Measurements from ENCODE around the gene CAMTA1. TPM values are rescaled to one million over a fixed set of nuclear protein-coding genes. Genes with fewer than 3 reads are reported as not detected.

The CAMTA1 gene
- total RNA-seq, 6 experiments from 2014 or later, result 78.1 to 96.6 (median 86.1) TPM

DNA sequence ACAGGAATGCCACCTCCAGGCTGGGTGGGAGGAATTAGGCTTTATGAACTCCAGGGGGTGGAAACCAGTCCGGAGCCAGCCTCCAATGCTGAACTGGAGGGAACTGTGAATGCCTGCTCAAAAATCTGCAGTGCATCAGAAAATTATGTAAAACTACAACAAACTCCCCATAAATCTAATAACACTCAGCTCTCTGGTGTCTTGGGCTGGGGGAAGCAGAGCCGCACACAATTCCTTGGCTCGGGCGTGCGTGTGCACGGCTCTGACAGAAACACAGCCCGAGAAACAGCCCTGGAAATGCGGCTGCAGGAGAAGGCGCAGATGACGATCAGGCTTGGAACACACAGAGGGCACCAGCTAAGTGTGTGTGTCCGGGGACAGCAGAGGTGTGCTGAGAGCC is 858.3 kb downstream of the CAMTA1 start:
- TF ChIP-seq CTCF (IDR thresholded peaks at IDR 0.05), result no peak
- Mint-ChIP-seq H3K9me3 (no peaks in the 10 kb centered on the region), H3K27me3 (ENCODE audit: insufficient read depth) (peaks cover 9% of the 10 kb centered on the region), H3K36me3 (ENCODE audit: low read depth) (no peaks in the 10 kb centered on the region), H3K4me1 (ENCODE audit: low read depth) (peaks cover 9% of the 10 kb centered on the region; the same call in 1 of the 2 replicates), H3K4me3 (no peak overlapping the region), H3K27ac (no peak overlapping the region)
- DNase-seq, result no peak

DNA sequence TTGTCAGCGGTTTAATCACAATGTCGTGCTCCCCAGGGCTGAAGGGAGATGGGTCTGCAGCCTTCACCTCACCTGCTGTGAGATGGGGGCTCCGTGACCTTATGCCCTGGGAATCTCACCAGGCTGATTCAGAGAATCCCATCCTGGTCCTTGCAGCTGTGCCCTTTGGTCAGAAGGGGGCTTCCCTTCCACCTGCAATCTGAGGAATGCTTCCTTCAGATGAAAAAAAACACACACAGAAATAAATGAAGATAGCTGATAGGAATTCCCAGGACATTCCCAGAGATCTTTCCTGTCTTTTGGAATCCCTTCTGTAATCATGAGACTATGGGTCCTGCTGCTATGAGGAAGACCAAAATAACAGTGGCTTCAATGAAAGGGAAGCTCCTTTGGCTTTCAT is 858.8 kb downstream of the CAMTA1 start:
- TF ChIP-seq CTCF (IDR thresholded peaks at IDR 0.05), result no peak
- H3K27me3 Mint-ChIP-seq (ENCODE audit: insufficient read depth), result peaks cover 9% of the 10 kb centered on the region
- H3K27ac Mint-ChIP-seq, result no peak overlapping the region
- H3K9me3 Mint-ChIP-seq, result no peaks in the 10 kb centered on the region
- DNase-seq, result no peak
- no peaks in the 10 kb centered on the region for H3K36me3 Mint-ChIP-seq (ENCODE audit: low read depth)
- peaks cover 9% of the 10 kb centered on the region; the same call in 1 of the 2 replicates for H3K4me1 Mint-ChIP-seq (ENCODE audit: low read depth)
- H3K4me3 Mint-ChIP-seq, result no peak overlapping the region

DNA sequence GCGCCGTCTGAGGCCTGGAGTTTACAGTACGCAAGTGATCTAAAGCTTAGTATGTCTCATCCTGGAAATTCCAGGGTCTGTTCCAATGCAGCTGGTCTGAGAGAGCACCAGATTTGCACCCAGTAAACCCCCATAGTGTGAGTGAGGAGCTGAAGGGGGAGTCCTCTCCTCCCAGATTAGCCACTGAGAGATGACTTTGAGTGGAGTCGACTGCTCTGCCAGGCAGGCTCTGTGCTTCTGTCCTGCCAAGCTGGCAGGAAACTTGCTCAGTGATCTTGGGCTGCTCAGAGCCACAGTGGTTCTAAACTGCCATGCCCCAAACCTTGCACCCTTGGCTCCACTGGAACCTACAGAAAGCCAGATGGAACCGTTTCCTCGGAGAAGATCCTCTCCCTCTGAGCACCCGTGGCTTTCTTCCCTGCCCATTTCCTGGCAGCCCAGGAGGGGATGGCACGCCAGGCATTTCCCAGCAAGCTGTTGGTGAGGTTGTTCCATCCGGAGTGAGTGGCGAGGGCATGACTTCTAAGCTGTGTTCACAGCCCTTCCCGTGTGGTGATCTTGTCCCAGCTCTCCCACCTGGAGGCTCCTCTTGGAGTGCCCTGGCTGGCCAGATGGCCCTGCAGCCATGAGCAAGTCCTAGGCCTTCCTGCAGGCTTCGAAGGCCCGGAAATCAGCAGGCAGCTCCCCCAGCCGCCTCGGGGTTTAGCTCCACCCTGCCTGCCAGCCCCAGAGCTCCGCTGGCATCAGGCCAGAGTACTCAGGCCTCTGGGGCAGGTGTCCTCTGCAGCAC is 859.9 kb downstream of the CAMTA1 start:
- H3K27ac Mint-ChIP-seq, result no peak overlapping the region
- H3K36me3 Mint-ChIP-seq (ENCODE audit: low read depth), result no peaks in the 10 kb centered on the region
- H3K4me3 Mint-ChIP-seq, result no peak overlapping the region
- H3K9me3 Mint-ChIP-seq, result no peaks in the 10 kb centered on the region
- H3K4me1 Mint-ChIP-seq (ENCODE audit: low read depth), result peaks cover 9% of the 10 kb centered on the region; the same call in 1 of the 2 replicates
- peaks cover 14% of the 10 kb centered on the region for H3K27me3 Mint-ChIP-seq (ENCODE audit: insufficient read depth)
- DNase-seq, result no peak
- TF ChIP-seq CTCF (IDR thresholded peaks at IDR 0.05), result no peak

DNA sequence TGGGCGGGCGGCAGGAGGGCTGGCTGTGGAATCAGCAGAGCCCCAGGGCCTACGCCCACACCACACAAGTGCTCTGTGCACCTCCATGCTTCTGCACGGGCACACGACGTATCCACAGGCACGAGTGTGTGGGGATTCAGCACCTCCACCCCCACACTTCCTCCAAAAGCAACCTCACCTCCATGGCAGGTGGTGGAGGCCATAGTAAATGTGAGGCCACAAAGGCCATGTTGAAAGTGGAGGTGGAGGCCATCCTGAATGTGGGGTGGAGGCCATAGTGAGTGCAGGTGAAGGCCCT is 860.4 kb downstream of the CAMTA1 start:
- H3K4me1 Mint-ChIP-seq (ENCODE audit: low read depth), result peaks cover 9% of the 10 kb centered on the region; the same call in 1 of the 2 replicates
- DNase-seq, result no peak
- no peak overlapping the region for H3K27ac Mint-ChIP-seq
- H3K36me3 Mint-ChIP-seq (ENCODE audit: low read depth), result no peaks in the 10 kb centered on the region
- no peaks in the 10 kb centered on the region for H3K9me3 Mint-ChIP-seq
- no peak for TF ChIP-seq CTCF (IDR thresholded peaks at IDR 0.05)
- no peak overlapping the region for H3K4me3 Mint-ChIP-seq
- H3K27me3 Mint-ChIP-seq (ENCODE audit: insufficient read depth), result peaks cover 14% of the 10 kb centered on the region

DNA sequence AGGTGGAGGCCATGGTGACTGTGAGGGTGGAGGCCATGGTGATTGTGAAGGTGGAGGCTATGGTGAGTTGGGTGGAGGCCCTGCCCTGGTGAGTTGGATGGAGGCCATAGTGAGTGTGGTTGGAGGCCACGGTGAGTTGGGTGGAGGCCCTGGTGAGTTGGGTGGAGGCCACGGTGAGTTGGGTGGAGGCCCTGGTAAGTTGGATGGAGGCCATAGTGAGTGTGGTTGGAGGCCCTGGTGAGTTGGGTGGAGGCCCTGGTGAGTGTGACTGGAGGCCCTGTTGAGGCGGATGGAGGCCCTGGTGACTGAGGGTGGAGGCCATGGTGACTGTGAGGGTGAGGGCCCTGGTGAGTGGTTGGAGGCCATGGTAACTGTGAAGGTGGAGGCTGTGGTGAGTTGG is 860.9 kb downstream of the CAMTA1 start:
- Mint-ChIP-seq H3K27ac (no peak overlapping the region), H3K4me1 (ENCODE audit: low read depth) (peaks cover 9% of the 10 kb centered on the region; the same call in 1 of the 2 replicates), H3K36me3 (ENCODE audit: low read depth) (no peaks in the 10 kb centered on the region), H3K27me3 (ENCODE audit: insufficient read depth) (peaks cover 13% of the 10 kb centered on the region), H3K4me3 (no peak overlapping the region), H3K9me3 (no peaks in the 10 kb centered on the region)
- no peak for DNase-seq
- no peak for TF ChIP-seq CTCF (IDR thresholded peaks at IDR 0.05)
